ENCODE results near the gene ARID2. TPM values are rescaled to one million over a fixed set of nuclear protein-coding genes. Genes with fewer than 3 reads are reported as not detected.

The ARID2 gene
- total and polyA plus RNA-seq, 10 donors, result 5.7 to 59.6 (median 42.6) TPM

- DNase-seq, result no peak
- intact Hi-C loops (cut with DNase I; ENCODE audit: low total_unique reads), result loop anchor here (5.0 to 10.0 kb wide), 2 partner anchors 46 to 174 kb away; no protein-coding TSS in a partner anchor
- Histone ChIP-seq H3K9me3 (no peaks in the 10 kb centered on the region), H3K27me3 (replicated peaks in 1 of 7) (no peaks in the 10 kb centered on the region), H3K27ac (no peak overlapping the region), H3K36me3 (no peaks in the 10 kb centered on the region), H3K4me1 (peaks cover 10 to 61% (median 41%) of the 10 kb centered on the region in 6 donors), H3K4me3 (no peak overlapping the region)
- WGBS, 5 donors, result 87 to 93% (median 89%) methylated on average over 4 of the region's 4 CpGs
- TF ChIP-seq POLR2AphosphoS5 (IDR thresholded peaks at IDR 0.05), result no peak
- no peak for TF ChIP-seq POLR2A (IDR thresholded peaks at IDR 0.05)
- TF ChIP-seq CTCF (IDR thresholded peaks at IDR 0.05 in 8 of 11, conservative IDR thresholded peaks at IDR 0.05 in 3 of 11), result no peak
These were observed 11.2 kb upstream of the ARID2 start for GRCh38 chr12:45718306-45718705.

DNA sequence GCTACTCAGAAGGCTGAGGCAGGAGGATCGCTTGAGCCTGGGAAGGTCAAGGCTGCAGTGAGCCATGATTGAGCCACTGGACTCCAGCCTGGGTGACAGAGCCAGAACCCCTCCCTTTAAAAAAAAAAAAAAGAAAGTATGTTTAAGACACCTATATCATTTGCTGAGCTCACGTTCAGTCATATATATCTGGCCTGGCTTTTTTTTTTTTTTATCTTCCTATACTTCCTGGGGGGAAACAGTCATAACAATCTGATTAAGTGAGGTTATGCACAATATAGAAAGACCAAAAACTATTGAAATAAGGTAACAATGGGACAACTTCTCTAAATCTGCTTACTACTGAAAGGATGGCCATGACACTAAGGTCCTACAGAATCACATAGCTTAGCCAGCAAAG lies 9.4 kb upstream of the ARID2 start:
- 70 to 82% (median 79%) methylated on average over 2 of the region's 2 CpGs for WGBS, 5 donors
- H3K4me1 ChIP-seq, result peaks cover 28 to 77% (median 58%) of the 10 kb centered on the region in 6 donors
- H3K9me3 ChIP-seq, result no peaks in the 10 kb centered on the region
- no peaks in the 10 kb centered on the region for H3K27me3 ChIP-seq (replicated peaks in 1 of 7)
- H3K36me3 ChIP-seq, result no peaks in the 10 kb centered on the region
- no peak overlapping the region for H3K4me3 ChIP-seq
- intact Hi-C loops (cut with DNase I; ENCODE audit: low total_unique reads), result no loop called here
- no peak overlapping the region for H3K27ac ChIP-seq
- DNase-seq, result no peak
- TF ChIP-seq POLR2A (IDR thresholded peaks at IDR 0.05) (no peak), CTCF (IDR thresholded peaks at IDR 0.05 in 8 of 11, conservative IDR thresholded peaks at IDR 0.05 in 3 of 11) (no peak), POLR2AphosphoS5 (IDR thresholded peaks at IDR 0.05) (no peak)

DNA sequence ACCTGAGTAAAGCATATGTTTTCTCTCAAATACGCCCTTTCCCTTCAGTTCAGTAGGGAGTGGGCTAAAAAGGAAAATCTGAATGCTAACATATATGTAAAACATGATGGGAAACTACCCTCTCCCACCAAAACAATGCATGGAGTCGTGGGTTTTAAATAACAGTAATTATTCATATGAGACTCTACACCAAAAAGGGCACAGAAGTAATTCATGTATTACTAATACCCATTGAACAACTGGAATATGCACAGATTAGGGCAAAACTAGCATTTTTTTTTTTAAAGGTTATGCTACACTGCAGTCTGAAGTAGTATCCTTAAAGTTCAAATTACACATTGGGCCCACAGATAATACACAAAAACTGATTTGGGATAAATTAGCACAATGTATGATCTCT lies 8.1 kb upstream of the ARID2 start:
- Histone ChIP-seq H3K27ac (no peak overlapping the region), H3K4me1 (peaks cover 30 to 88% (median 68%) of the 10 kb centered on the region in 6 donors), H3K27me3 (replicated peaks in 1 of 7) (no peaks in the 10 kb centered on the region), H3K4me3 (no peak overlapping the region), H3K9me3 (no peaks in the 10 kb centered on the region), H3K36me3 (no peaks in the 10 kb centered on the region)
- no peak for DNase-seq
- TF ChIP-seq POLR2A (IDR thresholded peaks at IDR 0.05) (no peak), CTCF (IDR thresholded peaks at IDR 0.05 in 8 of 11, conservative IDR thresholded peaks at IDR 0.05 in 3 of 11) (no peak), POLR2AphosphoS5 (IDR thresholded peaks at IDR 0.05) (no peak)
- WGBS, 5 donors, result 80 to 97% (median 90%) methylated on average over 2 of the region's 2 CpGs
- intact Hi-C loops (cut with DNase I; ENCODE audit: low total_unique reads), result no loop called here

GRCh38 chr12:45721954-45722353 lies 7.6 kb upstream of the ARID2 start:
- DNase-seq, result no peak
- Histone ChIP-seq H3K36me3 (no peaks in the 10 kb centered on the region), H3K9me3 (no peaks in the 10 kb centered on the region), H3K27ac (no peak overlapping the region), H3K4me3 (no peak overlapping the region), H3K27me3 (replicated peaks in 1 of 7) (no peaks in the 10 kb centered on the region), H3K4me1 (peaks cover 30 to 88% (median 68%) of the 10 kb centered on the region in 6 donors)
- intact Hi-C loops (cut with DNase I; ENCODE audit: low total_unique reads), result no loop called here
- no peak for TF ChIP-seq CTCF (IDR thresholded peaks at IDR 0.05 in 8 of 11, conservative IDR thresholded peaks at IDR 0.05 in 3 of 11)
- TF ChIP-seq POLR2AphosphoS5 (IDR thresholded peaks at IDR 0.05), result no peak
- no peak for TF ChIP-seq POLR2A (IDR thresholded peaks at IDR 0.05)
- 96 to 99% (median 97%) methylated on average over 7 of the region's 7 CpGs for WGBS, 5 donors
